K562 (cell line): ENCODE results near the gene COQ7. TPM values are rescaled to one million over a fixed set of nuclear protein-coding genes. Genes with fewer than 3 reads are reported as not detected.

Experiments
- GTF2B ChIP-seq: IDR thresholded peaks from 2 replicates; pipeline ENCODE4 v1.6.1; 2011; ENCODE audit not compliant: insufficient read length; ENCODE audit errors: extremely low read depth
- HCFC1 ChIP-seq: IDR thresholded peaks from 2 replicates; pipeline ENCODE4 v1.6.1; 2012; ENCODE audit warnings: low read depth, low read length, improper control_type of control experiment
- JUN ChIP-seq, 2 experiments: sonication (generic) in 1 of 2; formaldehyde crosslinking in 1 of 2; IDR thresholded peaks; 2 replicates each; pipeline versions ENCODE4 v1.6.1 to v1.8.0; 2012 to 2022; ENCODE audit warnings: borderline replicate concordance in 2 of 2, mild to moderate bottlenecking in 2 of 2, improper control_type of control experiment in 1 of 2, low read depth in 1 of 2, low read length in 1 of 2, missing genetic modification reagents in 1 of 2
- NCOA4 ChIP-seq: fragments of 450-650 bp; IDR thresholded peaks from 2 replicates; pipeline ENCODE4 v1.6.1; 2018; ENCODE audit warnings: mild to moderate bottlenecking; ENCODE audit not compliant: partially characterized antibody
- NFIX ChIP-seq: fragments of 250-450 bp; sonication (Bioruptor Pico); IDR thresholded peaks from 2 replicates; pipeline ENCODE4 v1.4.0; 2020; ENCODE audit warnings: low read depth, mild to moderate bottlenecking, moderate library complexity
- PHF21A ChIP-seq: fragments of 450-650 bp; IDR thresholded peaks from 2 replicates; pipeline ENCODE4 v1.6.1; 2017; ENCODE audit warnings: low read depth, borderline replicate concordance
- SAP30 ChIP-seq: fragments of 200-600 bp; sonication (generic); IDR thresholded peaks from 2 replicates; pipeline ENCODE4 v1.6.1; 2012; ENCODE audit warnings: borderline replicate concordance, low read depth, mild to moderate bottlenecking, moderate library complexity, low read length, control low read depth, inconsistent platforms; ENCODE audit not compliant: insufficient read depth, poor library complexity, severe bottlenecking
- TCF3 ChIP-seq: sonication (generic); formaldehyde crosslinking; IDR thresholded peaks from 2 replicates; pipeline ENCODE4 v1.4.0; 2020; ENCODE audit warnings: mild to moderate bottlenecking, missing genetic modification reagents
- ZBTB2 ChIP-seq: fragments of 450-650 bp; IDR thresholded peaks from 2 replicates; pipeline ENCODE4 v1.6.1; 2016; ENCODE audit warnings: antibody characterized with exemption
- polyA plus RNA-seq, 8 experiments: library from polyadenylated mRNA; depleted of rRNA in 4 of 8; stranded (reverse) in 5 of 8; unstranded in 3 of 8; fragments of >200 nt; fragmentation: Nextera tagmentation in 2 of 8; fragmentation: Illumina TruSeq in 1 of 8; extraction: Ambion mirVana in 2 of 8; extraction: Trizol in 1 of 8; gene quantifications; 2 replicates each; pipeline versions ENCODE4 v1.2.1 to v1.2.3, GENCODE V29; 2011 to 2014; ENCODE audit warnings: inconsistent platforms in 1 of 8, missing spikeins in 1 of 8
- total RNA-seq, 7 experiments: library from RNA; depleted of rRNA in 6 of 7; stranded (reverse); fragments of >200 nt in 6 of 7; fragmentation: Illumina TruSeq in 2 of 7; extraction: Trizol in 2 of 7; gene quantifications; 2 replicates each; pipeline versions ENCODE4 v1.2.1 to v1.2.3, GENCODE V29; 2011 to 2021; ENCODE audit warnings: low replicate concordance in 1 of 7
- TF ChIP-seq, protein P1 (sequence below), 2 experiments: fragments of 450-650 bp; formaldehyde crosslinking in 1 of 2; IDR thresholded peaks; 2 replicates each; pipeline versions ENCODE4 v1.4.0 to v1.6.1; 2014 to 2020; ENCODE audit warnings: mild to moderate bottlenecking in 2 of 2, borderline replicate concordance in 1 of 2, low read depth in 1 of 2
- TF ChIP-seq, protein P2 (sequence below): fragments of 200-800 bp; sonication (Bioruptor generic); IDR thresholded peaks from 2 replicates; pipeline ENCODE4 v1.6.1; 2017; ENCODE audit warnings: missing genetic modification characterization, missing compliant biosample characterization

COQ7 gene
- total and polyA plus RNA-seq, 9 of the 15 experiments (the other 6 are each of a cell fraction or from before 2014, with no cell fraction given): 2.3 to 26.1 (median 15.2) TPM

- TF ChIP-seq GTF2B (no peak), NFIX (CRISPR knock-in tag) (no peak), ZBTB2 (no peak), HCFC1 (no peak), PHF21A (0 out of 2 replicates have a peak, but pooled peaks have one; percentile 18), SAP30 (no peak), NCOA4 (no peak), TCF3 (CRISPR knock-in tag) (peak; percentile 75), JUN (IDR thresholded peaks at IDR 0.05; ENCODE audit: borderline replicate concordance, low read depth, low read length) (no peak), JUN (CRISPR knock-in tag; IDR thresholded peaks at IDR 0.05; ENCODE audit: borderline replicate concordance) (no peak)
- TF ChIP-seq, protein P1, sequence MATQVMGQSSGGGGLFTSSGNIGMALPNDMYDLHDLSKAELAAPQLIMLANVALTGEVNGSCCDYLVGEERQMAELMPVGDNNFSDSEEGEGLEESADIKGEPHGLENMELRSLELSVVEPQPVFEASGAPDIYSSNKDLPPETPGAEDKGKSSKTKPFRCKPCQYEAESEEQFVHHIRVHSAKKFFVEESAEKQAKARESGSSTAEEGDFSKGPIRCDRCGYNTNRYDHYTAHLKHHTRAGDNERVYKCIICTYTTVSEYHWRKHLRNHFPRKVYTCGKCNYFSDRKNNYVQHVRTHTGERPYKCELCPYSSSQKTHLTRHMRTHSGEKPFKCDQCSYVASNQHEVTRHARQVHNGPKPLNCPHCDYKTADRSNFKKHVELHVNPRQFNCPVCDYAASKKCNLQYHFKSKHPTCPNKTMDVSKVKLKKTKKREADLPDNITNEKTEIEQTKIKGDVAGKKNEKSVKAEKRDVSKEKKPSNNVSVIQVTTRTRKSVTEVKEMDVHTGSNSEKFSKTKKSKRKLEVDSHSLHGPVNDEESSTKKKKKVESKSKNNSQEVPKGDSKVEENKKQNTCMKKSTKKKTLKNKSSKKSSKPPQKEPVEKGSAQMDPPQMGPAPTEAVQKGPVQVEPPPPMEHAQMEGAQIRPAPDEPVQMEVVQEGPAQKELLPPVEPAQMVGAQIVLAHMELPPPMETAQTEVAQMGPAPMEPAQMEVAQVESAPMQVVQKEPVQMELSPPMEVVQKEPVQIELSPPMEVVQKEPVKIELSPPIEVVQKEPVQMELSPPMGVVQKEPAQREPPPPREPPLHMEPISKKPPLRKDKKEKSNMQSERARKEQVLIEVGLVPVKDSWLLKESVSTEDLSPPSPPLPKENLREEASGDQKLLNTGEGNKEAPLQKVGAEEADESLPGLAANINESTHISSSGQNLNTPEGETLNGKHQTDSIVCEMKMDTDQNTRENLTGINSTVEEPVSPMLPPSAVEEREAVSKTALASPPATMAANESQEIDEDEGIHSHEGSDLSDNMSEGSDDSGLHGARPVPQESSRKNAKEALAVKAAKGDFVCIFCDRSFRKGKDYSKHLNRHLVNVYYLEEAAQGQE (IDR thresholded peaks at IDR 0.05; ENCODE audit: borderline replicate concordance): no peak
- TF ChIP-seq, protein P1 (CRISPR knock-in tag; IDR thresholded peaks at IDR 0.05; ENCODE audit: low read depth): no peak
- TF ChIP-seq, protein P2, sequence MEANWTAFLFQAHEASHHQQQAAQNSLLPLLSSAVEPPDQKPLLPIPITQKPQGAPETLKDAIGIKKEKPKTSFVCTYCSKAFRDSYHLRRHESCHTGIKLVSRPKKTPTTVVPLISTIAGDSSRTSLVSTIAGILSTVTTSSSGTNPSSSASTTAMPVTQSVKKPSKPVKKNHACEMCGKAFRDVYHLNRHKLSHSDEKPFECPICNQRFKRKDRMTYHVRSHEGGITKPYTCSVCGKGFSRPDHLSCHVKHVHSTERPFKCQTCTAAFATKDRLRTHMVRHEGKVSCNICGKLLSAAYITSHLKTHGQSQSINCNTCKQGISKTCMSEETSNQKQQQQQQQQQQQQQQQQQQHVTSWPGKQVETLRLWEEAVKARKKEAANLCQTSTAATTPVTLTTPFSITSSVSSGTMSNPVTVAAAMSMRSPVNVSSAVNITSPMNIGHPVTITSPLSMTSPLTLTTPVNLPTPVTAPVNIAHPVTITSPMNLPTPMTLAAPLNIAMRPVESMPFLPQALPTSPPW (CRISPR knock-in tag): peak; percentile 28; the same call in 1 of the 2 replicates
Observed at GRCh38 chr16:19085679-19086200, 18.3 kb downstream of the COQ7 start (continued).
